DLD1 (cell line): ENCODE results near the gene CACNG6.

Experiments
- in situ Hi-C: cut with HindIII; loops from 2 replicates; pipeline ENCODE4 v1.10.0; 2017; ENCODE audit warnings: low sequenced_read_pairs

CACNG6 gene

GRCh38 chr19:53965091-53965490 lies 26.3 kb upstream of the CACNG6 start:
- in situ Hi-C loops, result no loop called here

GRCh38 chr19:53966931-53967330 lies 24.5 kb upstream of the CACNG6 start:
- in situ Hi-C loops, result no loop called here

- in situ Hi-C loops, result no loop called here
Measured at GRCh38 chr19:53969366-53969765, 22.1 kb upstream of the CACNG6 start.

- in situ Hi-C loops, result no loop called here
Measured at GRCh38 chr19:53971673-53972072, 19.8 kb upstream of the CACNG6 start.

- in situ Hi-C loops, result no loop called here
Measured at GRCh38 chr19:53977429-53977990, 13.9 kb upstream of the CACNG6 start.

GRCh38 chr19:53977991-53978731 lies 13.3 kb upstream of the CACNG6 start:
- in situ Hi-C loops, result no loop called here

- in situ Hi-C loops, result no loop called here
Measured at GRCh38 chr19:53978975-53979801, 12.2 kb upstream of the CACNG6 start.

- in situ Hi-C loops, result no loop called here
Measured at GRCh38 chr19:53980539-53981375, 10.7 kb upstream of the CACNG6 start.

- in situ Hi-C loops, result no loop called here
Measured at GRCh38 chr19:53981376-53981951, 10.0 kb upstream of the CACNG6 start.

GRCh38 chr19:53982001-53982451 lies 9.4 kb upstream of the CACNG6 start:
- in situ Hi-C loops, result no loop called here

- in situ Hi-C loops, result no loop called here
Measured at GRCh38 chr19:53982611-53983010, 8.8 kb upstream of the CACNG6 start.

GRCh38 chr19:53983457-53984289 lies 7.8 kb upstream of the CACNG6 start:
- in situ Hi-C loops, result no loop called here

GRCh38 chr19:53985863-53986262 lies 5.6 kb upstream of the CACNG6 start:
- in situ Hi-C loops, result no loop called here

- in situ Hi-C loops, result no loop called here
Measured at GRCh38 chr19:53988981-53989380, 2.5 kb upstream of the CACNG6 start.

GRCh38 chr19:53989600-53990533 lies 1.6 kb upstream of the CACNG6 start:
- in situ Hi-C loops, result no loop called here

- in situ Hi-C loops, result no loop called here
Measured at GRCh38 chr19:53992211-53992610, 774 bp downstream of the CACNG6 start.

- in situ Hi-C loops, result no loop called here
Measured at GRCh38 chr19:53992815-53993214, 1.4 kb downstream of the CACNG6 start.

- in situ Hi-C loops, result no loop called here
Measured at GRCh38 chr19:53993448-53993847, 2.0 kb downstream of the CACNG6 start.

GRCh38 chr19:53994811-53995210 lies 3.4 kb downstream of the CACNG6 start:
- in situ Hi-C loops, result no loop called here
